T-helper 17 cell (primary cell): ENCODE measurements around the gene TTF1. TPM values are rescaled to one million over a fixed set of nuclear protein-coding genes. Genes with fewer than 3 reads are reported as not detected.

ENCODE experiments used
- ATAC-seq: fragments of 150-1000 bp; cut with Tn5 transposase; 2 replicates; pipeline ENCODE4 v1.10.0; 2021; ENCODE audit warnings: mild to moderate bottlenecking, moderate library complexity
- DNase-seq, 3 donors: peaks; one replicate each; pipeline versions ENCODE4 v3.0.0 to v3.0.0-alpha.2; 2020 to 2021
- H3K9me3 ChIP-seq: one replicate; pipeline ENCODE4 v1.7.0; 2013; ENCODE audit warnings: low read length, mild to moderate bottlenecking; ENCODE audit not compliant: control insufficient read depth, poor library complexity, severe bottlenecking
- H3K27ac Mint-ChIP-seq: one replicate; pipeline ENCODE4 v1.8.0; 2022; ENCODE audit warnings: mild to moderate bottlenecking, moderate library complexity, mixed read lengths
- H3K27me3 Mint-ChIP-seq: one replicate; pipeline ENCODE4 v1.8.0; 2022; ENCODE audit warnings: mixed read lengths
- H3K36me3 Mint-ChIP-seq: one replicate; pipeline ENCODE4 v1.8.0; 2022; ENCODE audit warnings: low read depth, mixed read lengths
- H3K4me1 Mint-ChIP-seq: one replicate; pipeline ENCODE4 v1.8.0; 2022; ENCODE audit warnings: mild to moderate bottlenecking, mixed read lengths
- H3K4me3 Mint-ChIP-seq: one replicate; pipeline ENCODE4 v1.8.0; 2022; ENCODE audit warnings: mild to moderate bottlenecking, moderate library complexity, mixed read lengths
- total RNA-seq, 4 donors: library from RNA in 2 of 4; stranded (reverse) in 2 of 4; gene quantifications; one replicate each; pipeline ENCODE4 v1.2.3 and lab custom pipeline; 2022 to 2026

TTF1 gene
- total RNA-seq, 2 donors from 2014 or later = 12.9 to 15.5 TPM

DNA sequence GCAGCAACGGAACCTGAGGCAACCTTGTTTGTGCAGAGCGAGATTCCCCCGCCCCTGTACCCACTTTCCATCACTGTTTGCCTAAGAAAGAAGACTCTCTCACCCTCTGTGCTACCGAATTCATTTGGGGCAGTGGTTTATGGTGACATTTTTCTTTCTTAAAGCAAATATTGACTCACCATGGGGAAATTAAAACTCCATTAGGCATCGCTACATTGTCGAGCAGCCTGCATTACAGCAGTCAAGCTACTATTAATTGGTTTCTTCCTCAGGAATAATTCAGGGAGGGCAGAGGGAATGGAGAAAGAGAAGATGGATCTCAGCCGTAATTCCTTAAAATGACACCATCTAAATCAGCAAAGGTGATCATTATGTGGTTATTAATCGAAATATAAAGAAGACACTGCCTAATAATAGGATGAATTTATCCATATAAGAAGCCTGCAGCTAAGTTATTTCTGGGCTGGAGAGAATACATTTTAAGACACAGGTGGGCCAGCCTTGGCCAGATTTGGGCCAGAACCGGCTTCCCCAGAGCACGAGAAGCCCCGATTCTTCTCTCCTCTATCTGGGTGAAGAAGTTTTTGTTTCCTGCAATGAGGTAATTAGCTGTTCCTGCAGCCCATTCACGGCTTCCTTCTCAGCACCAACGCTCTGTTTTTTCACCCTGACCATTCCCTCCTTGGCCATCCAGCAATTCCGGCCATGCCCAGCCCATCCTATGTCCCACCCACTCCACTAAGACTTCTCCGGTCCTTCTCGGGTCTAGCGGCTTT, 20.2 kb upstream of the TTF1 start:
- H3K27ac Mint-ChIP-seq = no peak overlapping the region
- no peak for ATAC-seq
- H3K27me3 Mint-ChIP-seq = peaks cover 88% of the 10 kb centered on the region
- H3K9me3 ChIP-seq = no peaks in the 10 kb centered on the region
- peaks cover 5% of the 10 kb centered on the region for H3K36me3 Mint-ChIP-seq
- no peak for DNase-seq
- no peak overlapping the region for H3K4me3 Mint-ChIP-seq
- H3K4me1 Mint-ChIP-seq = peaks cover 3% of the 10 kb centered on the region

DNA sequence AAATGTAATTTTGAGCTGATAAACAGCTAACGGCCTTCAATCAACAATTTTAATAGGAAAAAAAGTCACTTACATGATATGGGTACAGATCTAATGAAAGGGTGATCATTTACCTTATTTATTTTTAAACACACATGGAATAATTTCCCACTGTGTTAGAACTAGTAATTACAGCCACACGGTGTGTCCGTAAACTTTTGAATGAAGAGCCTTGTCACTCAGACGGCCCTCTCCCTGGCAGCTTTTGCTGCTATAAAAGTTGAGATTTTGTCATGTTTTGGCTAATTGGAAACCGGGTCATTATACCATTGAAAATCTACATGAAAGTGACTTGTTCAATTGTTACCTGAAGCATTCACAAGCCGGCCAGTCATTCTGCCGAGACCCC, 19.0 kb upstream of the TTF1 start:
- no peak for ATAC-seq
- peaks cover 3% of the 10 kb centered on the region for H3K4me1 Mint-ChIP-seq

DNA sequence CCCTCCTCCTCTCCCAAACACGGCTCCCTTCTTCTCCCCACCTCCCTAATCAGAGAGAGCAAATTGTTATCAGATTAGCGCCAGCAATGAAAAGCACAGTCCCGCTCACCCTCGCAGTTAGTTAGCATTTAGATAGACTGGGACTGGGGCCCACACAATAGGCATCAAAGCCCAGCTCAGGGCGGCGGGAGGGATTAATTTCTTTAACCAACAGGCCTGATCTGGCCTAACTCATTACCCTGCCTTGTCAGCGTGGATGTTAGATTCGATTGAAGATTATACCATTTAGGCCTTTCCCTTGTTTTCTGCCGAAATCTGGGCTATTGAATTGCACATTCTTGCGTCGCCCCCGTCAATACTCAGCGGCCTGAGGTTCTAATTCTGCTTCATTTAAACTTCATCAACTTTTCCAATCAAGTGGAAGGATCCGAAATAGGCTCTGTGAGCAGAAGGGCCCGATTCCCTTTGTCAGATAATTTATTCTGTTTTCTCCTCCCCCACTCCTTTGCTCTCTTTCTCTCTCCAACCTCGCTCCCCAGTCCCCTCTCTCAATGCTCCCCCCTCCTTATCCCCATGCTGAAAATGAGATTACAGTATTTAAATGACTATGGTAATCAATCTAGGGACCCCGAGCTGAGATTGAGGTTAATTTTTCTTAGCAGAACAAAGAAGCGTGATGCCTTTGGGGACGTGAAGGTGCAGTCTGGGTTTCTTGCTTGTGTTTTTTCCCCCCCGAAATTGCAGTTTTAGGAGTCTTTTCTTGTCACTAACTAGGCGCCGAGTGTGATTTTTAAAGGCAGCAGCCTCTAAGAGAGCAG, 18.4 kb upstream of the TTF1 start:
- Mint-ChIP-seq H3K4me1 (peaks cover 3% of the 10 kb centered on the region), H3K27me3 (peaks cover 74% of the 10 kb centered on the region), H3K27ac (no peak overlapping the region), H3K36me3 (peaks cover 4% of the 10 kb centered on the region), H3K4me3 (no peak overlapping the region)
- no peak for ATAC-seq
- no peak for DNase-seq
- no peaks in the 10 kb centered on the region for H3K9me3 ChIP-seq

More for the DNA sequence above, 19.0 kb upstream of the TTF1 start:
- Mint-ChIP-seq H3K4me3 (no peak overlapping the region), H3K27ac (no peak overlapping the region), H3K36me3 (peaks cover 2% of the 10 kb centered on the region), H3K27me3 (peaks cover 77% of the 10 kb centered on the region)
- no peak for DNase-seq
- no peaks in the 10 kb centered on the region for H3K9me3 ChIP-seq

DNA sequence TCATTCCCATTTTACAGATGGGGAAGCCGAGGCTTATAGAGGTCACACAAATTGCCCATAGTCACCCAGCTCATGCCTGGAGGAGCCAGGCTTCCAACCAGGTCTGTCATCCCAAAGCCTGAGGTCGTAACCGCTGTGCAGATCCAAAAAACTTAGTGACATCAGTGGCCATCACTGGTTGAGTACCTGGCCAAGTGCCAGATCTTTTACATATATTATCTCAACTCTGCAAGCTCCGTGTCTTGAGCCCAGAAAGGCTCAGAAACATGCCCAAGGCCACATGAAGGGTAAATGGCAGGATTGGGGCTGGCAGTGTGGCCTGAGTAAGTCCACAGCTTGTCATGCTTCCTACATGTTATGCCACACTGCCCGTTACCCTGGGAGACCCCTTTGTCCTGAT, 16.9 kb upstream of the TTF1 start:
- peaks cover 80% of the 10 kb centered on the region for H3K27me3 Mint-ChIP-seq
- no peaks in the 10 kb centered on the region for H3K4me1 Mint-ChIP-seq
- ATAC-seq (no peak), DNase-seq (no peak)
- H3K27ac Mint-ChIP-seq = no peak overlapping the region
- H3K36me3 Mint-ChIP-seq = peaks cover 4% of the 10 kb centered on the region
- H3K4me3 Mint-ChIP-seq = no peak overlapping the region
- H3K9me3 ChIP-seq = no peaks in the 10 kb centered on the region

DNA sequence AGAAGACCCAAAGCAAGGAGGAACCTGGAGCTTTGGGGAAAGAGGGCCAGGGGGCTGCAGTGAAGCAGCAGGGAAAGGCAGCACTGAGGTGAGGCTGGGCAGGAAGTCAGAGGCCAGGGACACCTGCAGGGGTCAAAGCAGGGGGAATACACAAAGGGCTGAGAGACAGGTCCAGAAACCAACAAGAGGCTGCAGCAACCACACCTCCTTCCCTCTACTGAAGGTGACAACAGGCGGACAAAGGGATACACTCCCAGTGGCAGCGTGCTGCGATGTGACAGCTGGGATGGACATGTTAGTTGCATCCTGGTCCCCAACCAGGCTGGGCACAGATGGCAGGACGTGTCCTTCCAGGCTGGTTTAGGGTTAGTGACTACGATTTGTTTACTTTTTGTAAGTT, 15.9 kb upstream of the TTF1 start:
- Mint-ChIP-seq H3K36me3 (peaks cover 4% of the 10 kb centered on the region), H3K4me1 (no peaks in the 10 kb centered on the region), H3K4me3 (no peak overlapping the region), H3K27me3 (peaks cover 84% of the 10 kb centered on the region), H3K27ac (no peak overlapping the region)
- H3K9me3 ChIP-seq = no peaks in the 10 kb centered on the region
- ATAC-seq = no peak
- no peak for DNase-seq

DNA sequence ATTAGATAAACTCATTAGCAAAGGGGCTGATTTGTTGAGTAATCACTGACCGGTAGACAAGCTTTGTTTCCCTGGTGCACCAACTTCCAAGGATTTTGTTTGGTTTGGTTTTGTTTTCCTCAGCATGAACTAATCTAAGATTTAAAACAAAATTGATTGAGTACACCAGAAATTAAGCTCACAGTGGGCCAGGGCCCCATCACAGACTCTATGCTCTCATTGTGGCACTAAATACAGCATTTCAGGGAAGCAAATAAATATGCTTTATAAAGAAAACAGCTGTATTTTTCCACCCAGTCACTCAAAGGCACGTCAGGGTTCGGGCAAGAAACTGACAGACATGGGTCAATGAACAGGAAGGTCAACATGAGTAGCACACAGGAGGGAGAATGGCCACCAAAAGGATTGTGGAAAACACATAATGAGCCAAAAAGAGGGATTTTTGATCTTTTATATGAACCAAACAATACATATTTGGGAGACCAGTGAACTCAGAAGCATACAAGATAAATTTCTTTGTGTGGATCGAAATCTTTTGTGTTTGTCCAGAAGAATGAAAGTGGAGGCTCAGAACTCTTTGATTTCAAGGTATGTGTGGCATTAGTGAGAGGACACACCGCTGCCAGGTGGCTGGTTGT, 12.2 kb upstream of the TTF1 start:
- no peak overlapping the region for H3K27ac Mint-ChIP-seq

DNA sequence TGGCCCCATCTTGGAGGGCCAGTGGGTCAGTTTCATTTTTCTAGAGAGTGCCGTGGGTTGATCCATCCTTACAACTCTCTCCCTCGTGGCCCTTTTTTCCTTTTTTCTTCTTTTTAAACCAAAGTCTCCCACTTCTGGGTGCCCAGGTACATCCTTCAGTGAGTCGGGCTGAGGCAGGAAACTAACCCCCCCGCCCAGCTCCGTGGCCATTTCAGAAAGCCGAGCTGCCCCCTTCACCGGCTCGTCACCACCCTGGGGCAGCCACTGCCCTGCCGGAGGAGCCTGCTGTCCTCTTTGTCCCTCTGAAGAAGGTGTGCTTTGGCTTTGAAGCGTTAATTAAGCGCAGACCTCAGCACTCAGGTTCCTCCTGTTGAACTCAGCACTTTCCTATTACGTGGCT, 8.5 kb upstream of the TTF1 start:
- no peak for DNase-seq
- no peak overlapping the region for H3K4me3 Mint-ChIP-seq
- H3K27me3 Mint-ChIP-seq = peaks cover 67% of the 10 kb centered on the region
- no peak overlapping the region for H3K27ac Mint-ChIP-seq
- no peaks in the 10 kb centered on the region for H3K36me3 Mint-ChIP-seq
- ATAC-seq = no peak
- no peaks in the 10 kb centered on the region for H3K9me3 ChIP-seq
- H3K4me1 Mint-ChIP-seq = peaks cover 12% of the 10 kb centered on the region

More for the DNA sequence above, 12.2 kb upstream of the TTF1 start:
- ATAC-seq (no peak), DNase-seq (no peak)
- H3K27me3 Mint-ChIP-seq = peaks cover 79% of the 10 kb centered on the region
- peaks cover 2% of the 10 kb centered on the region for H3K36me3 Mint-ChIP-seq
- no peaks in the 10 kb centered on the region for H3K4me1 Mint-ChIP-seq
- no peak overlapping the region for H3K4me3 Mint-ChIP-seq
- no peaks in the 10 kb centered on the region for H3K9me3 ChIP-seq

DNA sequence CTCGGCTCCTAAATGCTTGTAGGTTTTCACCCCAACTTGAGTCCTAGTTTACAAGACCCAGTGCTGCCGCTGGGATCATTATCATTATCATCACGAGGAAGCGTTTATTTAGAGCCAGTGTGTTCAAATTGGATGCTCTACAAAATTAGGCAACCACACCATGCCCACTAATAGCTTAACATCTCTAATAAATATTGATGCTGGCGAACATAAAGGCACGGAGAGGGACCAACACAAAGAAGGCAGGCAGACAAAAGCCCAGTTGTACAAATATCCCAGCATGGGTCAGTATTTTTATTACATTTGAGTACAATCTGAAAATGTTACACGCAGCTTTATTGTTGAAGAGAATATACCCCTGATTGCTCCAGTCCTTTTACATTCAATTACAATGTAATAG, 8.1 kb upstream of the TTF1 start:
- no peak for ATAC-seq
- Mint-ChIP-seq H3K4me3 (no peak overlapping the region), H3K27ac (no peak overlapping the region), H3K4me1 (peaks cover 12% of the 10 kb centered on the region), H3K27me3 (peaks cover 62% of the 10 kb centered on the region), H3K36me3 (no peaks in the 10 kb centered on the region)
- DNase-seq = no peak
- H3K9me3 ChIP-seq = no peaks in the 10 kb centered on the region

DNA sequence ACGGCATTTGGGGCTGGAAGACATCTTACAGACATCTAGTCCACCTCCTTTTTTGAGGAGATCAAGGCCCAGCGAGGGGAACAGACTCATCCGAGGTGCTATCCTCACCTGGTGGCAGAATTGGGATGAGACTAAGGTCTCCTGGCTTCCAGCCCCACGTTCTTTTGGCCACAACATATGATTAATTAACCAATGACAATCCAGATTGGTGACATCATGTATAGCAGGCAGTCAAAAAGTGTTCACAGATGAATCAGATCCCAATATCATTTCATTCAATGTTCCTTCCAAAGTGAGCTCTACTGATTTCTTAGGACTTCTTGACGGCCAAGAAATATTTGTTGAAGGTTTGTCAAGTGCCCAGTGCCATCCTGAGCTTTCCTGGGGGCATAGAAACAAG, 7.3 kb upstream of the TTF1 start:
- ATAC-seq (no peak), DNase-seq (no peak)
- Mint-ChIP-seq H3K4me3 (no peak overlapping the region), H3K36me3 (no peaks in the 10 kb centered on the region), H3K4me1 (peaks cover 12% of the 10 kb centered on the region), H3K27me3 (peaks cover 54% of the 10 kb centered on the region), H3K27ac (no peak overlapping the region)
- no peaks in the 10 kb centered on the region for H3K9me3 ChIP-seq

DNA sequence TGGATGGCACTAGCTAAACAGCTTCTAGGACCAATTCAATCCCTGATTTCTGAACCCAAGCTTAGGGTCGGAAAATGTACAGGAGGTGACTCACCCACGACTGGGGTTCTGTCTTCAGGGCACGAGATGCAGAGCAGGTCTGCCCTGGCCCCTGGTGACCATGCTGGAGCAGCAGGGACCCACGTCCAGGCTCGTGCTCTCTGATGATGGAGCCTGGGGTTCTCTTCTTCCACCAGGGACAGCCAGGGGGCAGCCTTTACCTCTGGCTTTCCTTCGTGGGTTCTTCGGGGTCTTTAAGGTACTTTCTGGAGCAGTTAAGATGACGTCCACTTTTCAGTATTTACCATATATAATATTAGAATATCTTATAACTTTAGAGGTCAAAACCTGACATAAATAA, 5.4 kb upstream of the TTF1 start:
- no peaks in the 10 kb centered on the region for H3K36me3 Mint-ChIP-seq
- no peak for DNase-seq
- peaks cover 36% of the 10 kb centered on the region for H3K27me3 Mint-ChIP-seq
- H3K4me1 Mint-ChIP-seq = peaks cover 12% of the 10 kb centered on the region
- no peak overlapping the region for H3K4me3 Mint-ChIP-seq
- no peak for ATAC-seq
- no peak overlapping the region for H3K27ac Mint-ChIP-seq
- H3K9me3 ChIP-seq = no peaks in the 10 kb centered on the region

DNA sequence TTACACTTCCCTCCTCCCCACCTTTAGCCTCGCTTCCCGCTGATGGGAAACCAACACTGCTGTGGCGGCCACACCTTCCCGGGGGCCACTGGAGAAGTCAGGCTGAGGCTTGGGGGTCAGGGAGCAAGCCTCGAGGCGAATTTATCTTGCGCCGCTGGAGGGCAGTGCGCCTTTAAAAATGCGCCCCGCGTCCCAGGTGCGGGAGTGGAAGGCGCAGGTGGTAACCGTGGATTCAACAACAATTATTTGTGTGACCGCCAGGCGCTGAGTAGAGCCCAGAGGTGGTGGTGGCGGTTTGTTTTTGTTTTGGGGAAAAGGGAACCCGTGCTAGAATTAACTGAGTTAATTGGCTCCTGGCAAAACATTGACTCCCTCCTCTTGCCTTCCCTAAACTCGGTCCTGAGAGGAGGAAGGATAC, 4.5 kb upstream of the TTF1 start:
- H3K4me1 Mint-ChIP-seq = peaks cover 19% of the 10 kb centered on the region
- peak overlapping the region; percentile 81 for H3K4me3 Mint-ChIP-seq
- no peaks in the 10 kb centered on the region for H3K9me3 ChIP-seq
- peak overlapping the region; percentile 63 for H3K27ac Mint-ChIP-seq
- peak; percentile 55 to 64 (median 60) for DNase-seq
- peak; percentile 72 for ATAC-seq
- H3K36me3 Mint-ChIP-seq = no peaks in the 10 kb centered on the region
- H3K27me3 Mint-ChIP-seq = peaks cover 30% of the 10 kb centered on the region

DNA sequence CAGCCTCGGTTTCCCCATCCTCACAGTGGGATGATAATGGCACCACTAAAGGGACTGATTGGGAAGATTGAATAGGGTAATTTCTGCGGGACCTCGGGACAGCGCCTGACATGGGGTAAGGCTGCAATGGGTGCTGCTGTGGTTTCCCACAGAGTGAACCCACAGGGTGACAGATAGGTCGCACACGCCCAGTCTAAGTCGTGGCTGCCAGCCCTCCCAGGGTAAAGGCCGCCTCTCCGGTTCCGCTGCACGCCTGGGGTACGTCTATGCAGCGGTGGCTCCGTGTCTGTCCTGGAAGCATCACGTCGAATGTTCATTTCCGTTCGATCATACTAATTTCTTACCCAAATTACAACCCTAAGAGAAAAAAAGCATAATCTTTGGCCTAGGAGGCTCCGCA, 4.0 kb upstream of the TTF1 start:
- DNase-seq (peak in 1 of 3 donors; percentile 19), ATAC-seq (peak; percentile 46)
- peak overlapping the region; percentile 81 for H3K4me3 Mint-ChIP-seq
- peaks cover 24% of the 10 kb centered on the region for H3K4me1 Mint-ChIP-seq
- H3K36me3 Mint-ChIP-seq = no peaks in the 10 kb centered on the region
- H3K27me3 Mint-ChIP-seq = peaks cover 29% of the 10 kb centered on the region
- H3K9me3 ChIP-seq = no peaks in the 10 kb centered on the region
- peak overlapping the region; percentile 63 for H3K27ac Mint-ChIP-seq

DNA sequence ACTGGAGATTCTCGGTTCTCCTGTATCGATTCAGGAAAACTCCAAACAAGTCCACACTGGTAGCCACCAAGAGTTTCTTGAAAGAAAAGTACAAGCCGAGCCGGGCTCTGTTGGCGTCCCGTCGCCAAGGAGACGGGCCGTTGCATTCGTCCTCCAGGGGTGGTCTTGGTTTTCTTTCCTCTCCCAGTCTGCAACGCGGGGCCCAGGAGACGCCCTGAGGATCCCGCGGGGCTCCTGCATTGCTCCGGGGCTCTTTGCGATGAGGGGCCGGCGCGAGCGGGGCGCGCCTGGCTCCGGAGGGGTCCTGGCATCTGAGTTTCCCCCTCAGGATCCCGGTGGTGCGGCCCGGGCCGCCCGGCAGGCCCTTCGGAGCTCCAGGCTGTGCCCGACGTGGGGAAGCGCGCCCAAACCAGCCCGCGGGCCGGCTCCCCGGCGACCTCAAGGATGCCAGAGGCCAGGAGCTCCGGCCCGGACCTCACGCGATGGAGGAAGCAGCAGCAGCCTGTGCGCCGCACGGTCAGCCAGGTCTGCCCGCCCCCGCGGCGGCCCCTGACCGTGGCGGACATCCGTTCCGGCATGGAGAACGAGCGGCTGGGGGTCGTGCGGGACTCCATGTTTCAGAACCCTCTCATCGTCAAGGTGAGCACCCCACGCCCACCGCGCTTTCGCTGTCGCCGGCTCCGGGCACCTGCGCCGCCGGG, 3.3 kb upstream of the TTF1 start, which contains the start of gene CFAP77:
TSS of gene CFAP77 (plus strand) at position 384 of the 701 bp plus-strand sequence. CDS start at position 445, 61 bp downstream.
- no peaks in the 10 kb centered on the region for H3K9me3 ChIP-seq
- Mint-ChIP-seq H3K4me1 (peaks cover 29% of the 10 kb centered on the region), H3K36me3 (no peaks in the 10 kb centered on the region), H3K27ac (peak within 1 kb of the TSS; percentile 74), H3K27me3 (peaks cover 23% of the 10 kb centered on the region), H3K4me3 (peak within 1 kb of the TSS; percentile 81)
- ATAC-seq (peak; percentile 33), DNase-seq (peak; percentile 21 to 32 (median 31))
